CD1c-positive myeloid dendritic cell (primary cell): ENCODE measurements around the gene TMEM86A.

ENCODE experiments used
- DNase-seq: peaks from one replicate; pipeline ENCODE4 v3.0.0-alpha.2; 2016; ENCODE audit errors: extremely low spot score

TMEM86A gene

DNA sequence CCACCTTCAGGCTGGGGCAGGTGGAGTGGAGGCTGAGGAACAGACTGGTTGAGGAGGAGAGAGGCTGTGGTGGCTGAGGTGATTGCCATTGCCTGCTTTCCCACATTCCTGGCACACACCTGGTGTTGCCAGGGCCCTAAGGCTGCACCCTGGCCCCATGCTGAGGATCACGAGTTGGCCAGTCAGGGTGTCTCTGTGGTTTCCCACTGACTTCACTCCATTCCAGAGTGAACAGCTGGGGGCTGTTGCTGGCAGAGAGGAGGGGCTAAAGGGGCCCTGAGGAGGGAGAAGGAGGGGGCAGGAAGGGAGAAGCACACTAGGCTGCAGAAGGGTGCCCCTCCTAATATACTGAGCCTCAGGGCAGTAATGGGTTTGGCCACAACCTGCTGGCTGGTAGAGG is 1.8 kb downstream of the TMEM86A start:
- peak; percentile 11 for DNase-seq

DNA sequence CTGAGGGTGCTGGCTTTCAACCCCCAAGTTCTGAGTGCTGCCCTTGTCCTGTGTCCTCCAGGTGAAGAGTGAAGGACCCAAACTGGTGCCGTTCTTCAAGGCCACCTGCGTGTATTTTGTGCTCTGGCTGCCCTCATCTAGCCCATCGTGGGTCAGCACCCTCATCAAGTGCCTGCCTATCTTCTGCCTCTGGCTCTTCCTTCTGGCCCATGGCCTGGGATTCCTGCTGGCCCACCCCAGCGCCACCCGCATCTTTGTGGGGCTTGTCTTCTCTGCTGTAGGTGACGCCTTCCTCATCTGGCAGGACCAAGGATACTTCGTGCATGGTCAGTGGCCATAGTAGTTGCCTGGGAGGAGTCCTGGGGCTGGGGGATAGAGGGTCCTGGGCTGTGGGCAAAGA is 2.3 kb downstream of the TMEM86A start:
- no peak for DNase-seq

DNA sequence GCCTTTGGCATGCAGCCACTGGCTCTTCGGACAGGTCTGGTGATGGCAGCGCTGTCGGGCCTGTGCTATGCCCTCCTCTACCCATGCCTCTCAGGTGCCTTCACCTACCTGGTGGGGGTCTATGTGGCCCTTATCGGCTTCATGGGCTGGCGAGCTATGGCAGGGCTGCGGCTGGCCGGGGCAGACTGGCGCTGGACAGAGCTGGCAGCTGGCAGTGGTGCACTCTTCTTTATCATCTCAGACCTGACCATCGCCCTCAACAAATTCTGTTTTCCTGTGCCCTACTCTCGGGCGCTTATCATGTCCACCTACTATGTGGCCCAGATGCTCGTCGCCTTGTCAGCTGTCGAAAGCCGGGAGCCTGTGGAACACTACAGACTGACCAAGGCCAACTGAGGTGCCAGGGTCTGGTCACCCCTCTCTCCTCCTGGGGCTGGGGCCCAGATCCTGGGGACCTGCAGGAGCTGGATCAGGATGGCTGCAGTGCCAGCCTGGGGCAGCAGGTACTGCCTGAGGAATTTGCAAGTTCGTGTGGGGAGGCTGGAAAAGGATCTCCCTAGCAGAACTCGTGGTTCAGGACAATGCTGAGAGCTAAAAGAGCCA is 3.1 kb downstream of the TMEM86A start:
- no peak for DNase-seq

DNA sequence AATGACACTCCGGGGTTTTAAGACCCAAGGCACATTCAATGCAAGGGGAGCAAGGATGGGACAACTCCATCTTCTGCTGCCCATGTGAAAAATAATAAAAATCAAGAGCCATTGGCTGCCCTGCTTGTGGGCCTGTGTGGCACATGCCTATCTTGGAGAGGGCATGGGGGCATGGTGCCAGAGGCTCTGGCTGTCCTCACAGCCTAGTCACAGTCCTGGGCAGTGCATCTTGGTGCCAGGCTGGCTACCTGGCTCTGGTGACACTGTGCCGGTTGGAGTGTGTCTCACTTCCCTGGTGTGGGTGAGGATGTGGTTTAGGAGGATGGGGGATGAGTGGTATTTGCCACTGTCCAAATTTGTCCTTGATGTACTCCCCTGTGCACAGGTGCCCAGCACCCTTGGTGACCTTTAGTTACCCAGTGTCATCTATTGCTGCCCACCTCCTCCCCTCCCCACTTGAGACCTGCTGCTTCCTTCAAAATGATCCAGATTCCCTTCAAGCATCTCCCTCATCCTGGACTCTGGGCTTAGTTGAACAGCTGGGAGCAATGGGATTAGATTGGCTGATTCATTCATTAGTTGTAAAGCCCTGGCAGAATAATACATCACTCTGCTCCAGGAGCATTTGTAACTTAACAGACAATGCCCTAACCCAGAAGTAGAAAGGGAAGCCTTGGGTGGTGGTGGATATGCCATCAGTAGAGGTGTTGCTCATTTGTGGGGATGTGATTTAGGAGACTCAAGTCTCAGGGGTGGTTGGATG is 4.6 kb downstream of the TMEM86A start:
- DNase-seq: no peak

DNA sequence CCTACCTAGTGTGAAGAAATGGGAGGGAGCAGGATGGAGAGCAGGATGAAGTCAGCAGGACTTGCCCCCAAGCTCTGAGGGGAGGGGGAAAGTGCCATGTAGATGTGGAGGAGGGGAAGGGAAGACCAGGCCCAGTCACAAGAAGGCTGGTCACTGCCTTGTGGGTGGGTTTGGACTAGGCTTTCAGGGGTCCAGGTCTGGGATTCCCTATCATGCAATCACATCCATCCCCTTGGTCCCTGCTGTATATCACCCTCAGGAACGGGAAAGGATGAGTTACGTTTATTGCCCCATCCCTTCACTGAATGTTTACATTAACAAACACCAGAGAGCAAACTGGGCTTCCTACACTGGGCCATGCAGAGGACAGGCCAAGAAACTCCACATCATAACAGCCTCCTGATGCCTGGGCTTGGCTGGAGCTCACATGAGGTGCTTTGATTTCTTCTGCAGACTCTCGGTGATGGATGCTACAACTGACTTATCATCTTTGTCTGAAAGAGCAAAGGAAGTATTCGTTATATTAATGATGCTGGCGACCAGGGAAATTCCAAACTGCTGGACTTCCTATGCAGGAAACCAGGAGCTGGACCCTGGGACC is 5.6 kb downstream of the TMEM86A start:
- DNase-seq: no peak

DNA sequence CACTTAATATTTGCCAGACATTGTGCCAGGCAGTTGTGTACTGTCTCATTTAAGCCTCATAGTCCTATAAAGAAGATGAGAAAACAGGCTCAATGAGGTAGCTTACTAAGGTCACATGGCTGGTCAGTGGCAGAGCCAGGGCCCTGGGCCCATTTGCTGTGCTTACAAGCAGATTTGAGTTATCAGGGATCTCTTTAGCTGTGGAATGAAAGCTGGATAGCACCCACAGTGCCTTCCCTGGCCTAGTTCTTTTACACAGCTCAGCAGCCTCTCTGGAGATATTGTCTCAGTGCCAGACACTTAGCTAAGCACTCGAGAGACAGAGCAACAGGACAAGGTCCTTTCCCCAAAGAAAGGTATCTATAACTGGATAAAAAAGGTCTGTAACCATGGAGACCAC is 6.1 kb downstream of the TMEM86A start:
- DNase-seq: no peak

DNA sequence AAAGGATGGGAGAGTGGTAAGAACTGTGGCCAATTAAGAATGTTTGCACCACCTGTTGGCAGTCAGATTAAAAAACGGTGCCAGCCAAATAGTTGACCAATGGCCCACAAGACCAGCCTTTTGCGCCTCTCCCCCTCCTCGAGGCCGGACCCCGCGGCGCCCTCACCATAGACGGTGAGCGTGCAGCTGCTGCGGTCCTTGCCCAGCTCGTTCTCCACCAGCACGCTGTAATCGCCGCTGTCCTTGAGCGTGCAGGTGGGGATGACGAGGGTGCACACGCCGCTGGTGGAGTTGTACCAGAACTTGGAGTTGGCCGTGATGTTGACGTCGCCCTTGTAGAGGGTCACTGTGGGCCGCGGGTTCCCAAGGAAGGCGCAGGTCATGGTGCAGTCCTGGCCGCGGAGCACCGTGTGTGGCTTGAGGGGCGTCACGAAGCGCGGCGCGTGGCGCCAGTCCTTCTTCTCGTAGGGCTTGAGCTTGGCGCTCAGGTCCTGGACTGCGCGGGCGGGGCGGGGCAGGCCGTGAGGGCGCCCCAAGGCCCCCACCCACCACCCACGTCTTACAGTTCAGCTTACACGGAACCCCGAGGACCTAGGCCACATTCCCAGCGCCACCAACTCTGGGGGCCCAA is 7.2 kb downstream of the TMEM86A start:
- peak; percentile 42 for DNase-seq

DNA sequence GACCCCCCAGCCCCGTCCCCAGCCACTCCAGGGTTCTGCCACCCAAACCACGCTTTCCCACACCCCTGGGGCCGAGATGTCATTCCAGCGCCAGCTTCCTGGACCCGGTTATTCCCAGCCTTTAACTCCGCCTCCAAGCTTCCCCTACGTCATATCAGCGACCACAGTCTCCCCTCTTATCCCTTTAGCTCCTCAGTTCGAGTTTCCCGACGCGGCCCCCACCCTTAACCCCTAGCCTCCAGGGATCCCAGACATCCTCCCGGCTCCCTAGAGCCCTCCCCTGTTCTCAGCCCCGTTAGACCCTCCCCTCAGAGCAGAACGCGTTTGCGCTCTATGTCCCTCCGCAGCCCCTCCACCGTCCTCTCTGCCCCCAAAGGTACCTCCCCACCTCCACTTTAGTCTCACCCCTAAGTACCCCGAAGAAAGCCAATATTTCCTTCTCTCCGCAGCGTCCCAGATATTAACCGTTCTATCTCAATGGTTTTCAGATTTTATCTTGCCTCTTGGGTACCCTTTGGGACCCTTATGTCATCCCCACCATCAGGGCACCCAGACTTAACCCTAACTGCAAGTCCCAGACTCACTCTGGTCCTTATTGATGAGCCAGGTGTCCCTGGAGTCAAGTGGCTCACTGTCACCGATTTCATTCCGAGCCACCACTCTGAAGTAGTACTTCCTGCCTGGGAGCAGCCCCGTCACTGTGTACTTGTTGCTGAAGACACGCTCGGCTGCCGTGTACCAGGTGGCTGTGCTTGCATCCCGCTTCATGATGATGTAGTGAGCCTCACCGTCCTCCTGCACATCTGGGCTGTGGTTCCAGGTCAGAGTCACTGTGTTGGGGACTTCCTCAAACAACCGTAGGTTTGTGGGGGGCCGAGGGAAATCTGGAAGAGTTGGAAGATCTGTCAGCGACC is 8.0 kb downstream of the TMEM86A start:
- DNase-seq: peak; percentile 9

DNA sequence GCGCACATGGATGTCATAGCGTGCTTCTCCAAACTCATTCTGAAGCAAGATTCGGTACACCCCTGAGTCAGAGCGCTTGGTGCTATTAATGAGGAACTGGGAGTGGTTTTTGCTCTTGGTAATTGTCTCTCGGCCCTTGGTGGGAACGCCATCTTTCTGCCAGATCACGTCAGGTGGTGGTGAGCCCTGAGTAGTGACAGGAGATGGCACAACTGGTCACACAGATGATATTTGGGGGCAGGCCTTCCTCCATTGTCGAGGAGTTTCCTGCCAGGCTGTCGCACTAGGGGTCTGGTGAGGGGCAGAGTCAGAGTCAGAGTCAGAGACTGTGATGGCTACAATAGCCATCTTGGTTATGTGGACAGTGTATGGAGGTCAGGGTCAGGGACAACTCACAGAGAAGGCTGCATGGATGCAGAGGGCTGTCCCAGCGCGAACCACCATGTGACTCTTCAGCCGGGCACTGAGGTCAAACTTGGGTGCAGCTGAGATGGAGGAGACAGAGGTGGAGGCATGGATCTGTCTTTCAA is 9.3 kb downstream of the TMEM86A start:
- peak; percentile 42 for DNase-seq

DNA sequence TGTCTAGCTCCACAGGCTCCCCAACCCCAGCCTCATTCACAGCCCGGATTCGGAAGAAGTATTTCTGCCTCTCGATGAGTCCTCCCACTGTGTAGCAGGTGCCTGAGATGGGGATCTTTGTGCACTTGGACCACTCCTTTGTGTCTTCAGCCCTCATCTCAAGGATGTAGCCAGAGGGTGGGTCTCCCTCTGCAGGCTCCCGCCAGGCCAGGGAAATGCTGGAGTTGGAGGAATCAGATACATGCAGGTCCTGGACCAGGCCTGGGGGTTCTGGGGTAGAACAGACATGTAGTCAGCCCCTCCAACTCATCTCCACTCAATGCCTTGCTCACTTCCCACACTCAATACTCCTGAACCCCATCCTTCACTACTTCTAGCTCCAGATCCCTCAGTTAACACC is 10.8 kb downstream of the TMEM86A start:
- no peak for DNase-seq

DNA sequence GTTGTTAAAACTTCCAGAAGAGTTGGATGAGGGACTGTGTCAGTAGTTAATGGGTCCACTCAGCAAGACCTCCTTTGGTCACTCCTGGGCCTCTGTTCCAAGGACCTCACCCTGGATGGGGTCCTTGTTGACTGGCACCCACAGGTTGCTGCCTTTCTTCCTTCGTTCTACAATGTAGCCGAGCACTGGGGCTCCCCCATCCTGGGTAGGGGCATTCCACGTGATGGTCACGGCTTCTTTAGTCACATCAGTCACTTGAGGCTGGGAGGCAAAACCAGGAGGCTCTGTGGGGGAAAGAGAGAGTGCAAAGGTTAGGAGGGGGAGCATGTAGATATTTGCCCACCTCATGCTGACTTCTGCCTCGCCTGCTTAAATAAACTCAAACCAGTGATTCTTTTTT is 12.0 kb downstream of the TMEM86A start:
- no peak for DNase-seq

DNA sequence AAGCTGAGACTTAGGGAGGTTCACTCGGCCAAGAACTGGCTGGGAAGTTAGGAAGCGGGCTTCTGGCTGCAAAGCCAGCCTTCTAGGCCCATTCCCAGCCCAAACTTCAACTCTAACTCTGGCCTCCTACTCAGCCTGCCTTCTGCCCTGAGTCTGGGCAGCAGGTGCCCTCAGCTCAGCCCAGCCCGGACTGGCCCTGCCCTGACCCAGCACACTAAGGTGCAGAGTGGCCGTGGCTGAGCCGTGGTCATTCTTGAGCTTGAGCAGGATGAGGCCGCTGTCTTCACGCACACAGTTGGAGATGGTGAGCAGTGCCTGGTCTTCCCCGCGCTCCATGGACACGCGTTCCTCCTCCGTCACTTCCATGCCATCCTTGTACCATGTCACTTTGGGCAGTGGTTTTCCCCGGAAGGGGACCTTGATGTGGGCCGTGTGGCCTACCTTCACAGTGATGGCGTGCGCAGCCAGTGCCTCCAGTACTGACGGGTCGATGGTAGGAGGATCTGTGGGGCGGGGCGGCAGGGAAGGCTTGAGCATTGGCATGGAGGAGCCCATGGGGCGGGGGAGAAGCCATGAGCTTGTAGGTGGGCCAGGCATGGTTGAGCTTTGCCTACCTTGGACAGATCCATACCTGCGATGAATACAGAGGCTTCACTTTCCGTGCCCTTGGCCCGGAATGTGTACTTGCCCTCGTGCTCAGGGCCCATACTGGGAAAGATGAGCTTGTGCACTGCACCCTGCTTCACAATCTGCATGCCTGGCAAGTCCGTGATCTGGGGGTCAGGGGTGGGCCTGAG is 15.3 kb downstream of the TMEM86A start:
- DNase-seq: no peak

DNA sequence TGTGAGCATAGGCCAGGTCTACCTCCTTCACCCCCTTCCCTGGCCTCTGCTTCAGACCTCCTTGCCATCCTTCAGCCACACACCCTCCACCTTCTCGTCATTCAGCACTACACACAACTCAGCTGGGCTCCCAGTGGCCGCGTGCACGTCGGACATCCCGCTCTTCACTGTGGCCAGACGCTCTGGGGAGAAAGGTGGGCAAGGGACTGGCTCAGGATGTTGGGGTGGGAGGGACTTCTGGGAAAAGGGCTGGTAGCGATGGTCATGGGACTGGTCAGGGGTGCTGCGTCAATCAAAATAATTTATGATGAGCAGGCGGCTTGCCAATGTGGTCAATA is 15.8 kb downstream of the TMEM86A start:
- DNase-seq: no peak

DNA sequence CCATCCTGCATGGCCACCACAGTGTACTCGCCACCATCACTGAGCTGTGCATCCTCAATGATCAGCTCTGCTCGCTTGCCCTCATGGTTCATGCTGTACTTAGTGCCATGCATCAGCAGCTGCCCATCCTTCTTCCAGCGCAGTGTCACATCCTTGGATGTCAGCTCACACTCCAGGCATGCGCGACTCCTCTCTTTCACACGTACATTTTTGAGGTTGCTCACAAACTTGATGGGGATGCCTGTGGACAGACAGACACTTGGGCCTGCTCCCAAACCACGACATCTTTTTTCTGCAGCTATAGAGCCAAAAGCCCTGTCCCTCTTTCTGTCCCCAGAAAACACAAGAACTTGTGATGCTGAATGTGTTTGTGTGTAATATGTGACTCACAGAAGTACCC is 16.9 kb downstream of the TMEM86A start:
- DNase-seq: no peak

DNA sequence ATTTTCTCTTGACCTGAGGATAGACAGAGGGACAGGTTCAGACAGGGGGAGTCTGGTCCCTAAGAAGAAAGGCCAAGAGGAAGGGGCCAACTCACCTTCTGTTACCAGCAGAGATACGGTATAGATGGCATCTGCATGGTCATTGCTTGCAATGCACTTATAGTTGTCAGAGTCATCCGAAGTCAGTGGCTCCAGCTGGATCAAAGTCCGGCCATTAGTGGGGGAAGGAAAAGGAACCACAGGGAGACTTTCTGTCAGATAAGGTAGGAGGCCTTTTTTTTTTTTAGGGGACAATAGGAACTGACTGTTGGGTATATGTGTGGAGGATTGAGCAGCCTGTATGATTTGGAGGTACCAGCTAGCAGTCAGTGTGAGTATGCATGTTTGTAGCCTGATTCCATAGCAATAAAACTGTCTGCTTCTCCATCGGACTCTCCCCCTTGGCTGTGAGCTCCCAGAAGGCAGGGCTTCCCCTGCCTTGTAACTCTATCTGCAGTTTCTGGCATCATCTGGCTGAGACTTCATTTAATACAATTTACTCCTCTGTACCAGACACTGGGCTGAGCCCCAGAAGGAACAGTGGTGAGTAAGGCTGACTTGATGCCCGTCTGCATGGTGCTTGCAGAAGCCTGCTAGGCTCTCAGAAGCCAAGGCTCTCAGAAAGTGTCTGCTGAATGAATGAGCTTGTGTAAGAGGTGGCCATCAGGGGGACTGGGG is 21.7 kb downstream of the TMEM86A start:
- DNase-seq: no peak

DNA sequence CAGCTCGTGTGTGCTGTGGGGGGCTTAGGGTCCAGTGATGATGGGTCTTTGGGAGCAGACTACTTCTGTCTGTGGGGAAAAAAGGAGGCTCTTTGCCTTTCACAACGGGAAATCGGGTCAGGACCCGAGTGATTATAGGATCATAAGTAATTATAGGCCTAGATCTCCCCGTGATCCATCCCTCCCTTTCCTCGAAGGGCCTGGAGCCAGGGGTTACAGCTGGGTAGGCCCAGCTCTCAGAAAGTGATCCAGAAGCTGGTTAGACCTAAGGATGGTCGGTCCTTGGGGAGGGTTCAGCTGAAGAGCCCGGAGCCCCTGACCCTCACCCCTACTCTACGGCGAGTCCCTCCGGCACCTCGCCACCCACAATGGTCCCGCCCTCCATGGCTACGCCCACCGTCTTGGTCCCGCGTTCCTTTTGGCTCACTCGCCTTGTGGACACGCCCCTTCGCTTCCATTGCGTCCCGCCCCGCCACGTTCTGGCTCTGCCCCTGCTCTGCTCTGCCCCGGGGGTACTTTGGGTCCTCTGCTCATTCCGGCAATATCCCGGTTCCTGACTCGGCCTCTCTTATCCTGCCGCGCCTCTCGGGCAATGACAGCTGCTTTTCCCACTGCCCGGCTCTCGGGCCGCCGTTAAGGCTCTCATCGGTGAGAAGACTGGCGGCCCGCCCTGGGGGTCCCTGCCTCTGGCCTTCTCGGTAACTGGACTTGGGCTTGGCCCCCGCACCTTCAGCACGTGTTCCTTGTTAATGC is 22.4 kb downstream of the TMEM86A start:
- DNase-seq: peak; percentile 62

DNA sequence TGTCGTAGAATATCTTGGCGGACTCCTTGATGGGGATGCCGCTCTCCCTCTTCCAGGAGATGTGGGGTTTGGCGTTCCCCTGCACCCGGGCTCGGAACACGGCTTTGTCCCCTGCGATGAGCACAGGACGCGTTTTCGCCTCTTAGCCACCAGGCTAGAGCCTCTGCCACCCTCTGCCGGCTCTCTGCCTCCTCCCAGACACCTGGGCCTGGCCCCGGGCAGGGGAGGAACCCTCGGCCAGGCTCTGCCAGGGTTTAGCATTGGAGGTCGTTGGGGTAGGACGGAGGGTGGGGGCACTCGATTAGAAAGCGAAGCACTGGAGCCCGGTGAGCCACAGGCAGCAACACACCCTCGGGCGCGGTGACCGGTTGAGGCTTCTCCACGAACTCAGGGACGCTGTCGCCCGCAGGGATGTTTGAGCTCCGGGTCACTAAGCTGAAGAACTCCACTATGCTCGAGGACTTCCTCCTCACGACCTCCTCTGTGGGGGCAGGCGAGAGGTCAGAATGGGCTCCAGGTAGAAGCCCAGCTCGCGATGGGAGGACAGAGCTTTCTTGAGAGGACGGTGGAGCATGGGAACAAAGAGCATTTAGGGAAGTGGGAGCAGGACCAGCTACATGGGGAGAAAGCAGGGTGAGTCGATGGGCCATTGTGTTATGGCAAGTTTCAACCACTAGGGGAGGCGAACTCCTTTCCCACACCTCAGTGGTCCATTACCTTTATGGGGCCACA is 23.1 kb downstream of the TMEM86A start:
- peak; percentile 66 for DNase-seq

DNA sequence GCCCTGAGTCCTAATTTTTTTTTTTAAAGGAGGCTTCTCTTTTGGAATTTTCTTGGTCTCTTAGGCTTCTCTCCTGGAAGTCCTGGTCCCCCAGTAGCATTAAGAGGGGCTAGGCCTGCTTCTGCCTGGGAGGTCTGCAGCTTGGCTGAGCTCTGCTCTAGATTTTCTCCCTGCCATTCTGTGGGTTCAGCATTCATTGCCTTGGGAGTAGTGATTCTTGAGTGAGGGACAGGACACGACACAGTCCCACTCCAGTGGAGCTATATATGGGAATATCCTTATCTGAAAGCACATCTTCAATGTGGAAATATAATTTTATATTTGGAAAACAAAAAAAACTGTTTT is 23.7 kb downstream of the TMEM86A start:
- no peak for DNase-seq

DNA sequence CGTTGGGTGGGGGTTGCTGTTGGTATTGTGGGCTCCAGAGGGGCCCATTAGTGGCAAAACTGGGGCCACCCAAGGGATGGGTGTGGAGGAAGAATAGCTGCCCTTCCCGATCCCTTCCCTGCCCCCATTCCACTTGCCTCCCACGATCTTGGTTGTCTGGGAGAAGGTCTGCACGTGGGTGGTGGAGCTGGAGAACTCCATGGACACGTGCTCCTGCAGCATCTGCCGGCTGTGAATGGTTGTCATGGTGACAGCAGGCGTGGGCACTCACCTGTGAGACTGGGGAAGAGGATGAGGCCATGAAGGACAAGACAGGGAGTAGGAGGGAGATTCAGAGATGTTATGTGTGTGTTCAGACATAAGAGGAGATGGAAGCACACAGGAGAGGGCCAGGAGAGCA is 25.4 kb downstream of the TMEM86A start:
- DNase-seq: no peak
